ENCODE measurements around the gene FASTKD3.
A peak's percentile ranks its signal among the peaks of the same experiment; 100 is the strongest.

The FASTKD3 gene

DNA sequence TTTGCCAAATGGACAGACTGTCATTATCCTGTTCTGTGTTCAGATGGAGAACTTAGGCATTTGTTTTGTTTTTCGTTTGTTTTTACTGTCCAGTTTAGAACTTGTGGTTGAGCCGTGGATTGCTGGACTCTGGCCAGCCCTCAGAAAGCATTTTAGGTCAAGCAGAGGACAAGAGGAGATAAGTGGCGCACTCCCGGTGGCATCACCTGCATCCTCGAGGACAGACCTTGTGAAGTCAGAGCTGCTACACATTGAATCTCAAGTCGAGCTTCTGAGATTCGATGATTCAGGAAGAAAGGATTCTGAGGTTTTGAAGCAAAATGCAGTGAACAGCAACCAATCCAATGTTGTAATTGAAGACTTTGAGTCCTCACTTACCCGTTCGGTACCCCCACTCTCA is 9.0 kb upstream of the FASTKD3 start:
- DNase-seq: no peak

GRCh38 chr5:7876867-7877266 is 8.0 kb upstream of the FASTKD3 start:
- no peak for DNase-seq

GRCh38 chr5:7875151-7875550 is 6.3 kb upstream of the FASTKD3 start:
- DNase-seq: no peak

DNA sequence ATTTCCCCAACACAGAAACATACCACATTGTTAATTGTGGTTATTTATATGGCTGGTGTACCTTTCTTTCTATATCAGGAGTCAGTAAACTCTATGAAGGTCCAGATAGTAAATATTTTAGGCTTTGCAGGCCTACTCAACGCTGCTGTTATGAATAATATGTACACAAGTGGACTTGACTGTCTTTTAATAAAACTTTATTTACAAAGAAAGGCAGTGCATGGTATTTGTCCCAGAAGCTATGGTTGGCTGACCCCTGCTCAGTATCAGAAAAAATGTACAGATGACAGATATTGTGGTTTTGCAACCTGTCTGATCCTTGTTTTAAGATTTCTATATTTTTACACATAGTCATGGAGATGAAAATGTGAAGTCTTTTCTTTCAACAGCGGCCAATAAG is 5.8 kb upstream of the FASTKD3 start:
- no peak for DNase-seq

- no peak for DNase-seq
These were observed 4.4 kb upstream of the FASTKD3 start for GRCh38 chr5:7873216-7873615.

DNA sequence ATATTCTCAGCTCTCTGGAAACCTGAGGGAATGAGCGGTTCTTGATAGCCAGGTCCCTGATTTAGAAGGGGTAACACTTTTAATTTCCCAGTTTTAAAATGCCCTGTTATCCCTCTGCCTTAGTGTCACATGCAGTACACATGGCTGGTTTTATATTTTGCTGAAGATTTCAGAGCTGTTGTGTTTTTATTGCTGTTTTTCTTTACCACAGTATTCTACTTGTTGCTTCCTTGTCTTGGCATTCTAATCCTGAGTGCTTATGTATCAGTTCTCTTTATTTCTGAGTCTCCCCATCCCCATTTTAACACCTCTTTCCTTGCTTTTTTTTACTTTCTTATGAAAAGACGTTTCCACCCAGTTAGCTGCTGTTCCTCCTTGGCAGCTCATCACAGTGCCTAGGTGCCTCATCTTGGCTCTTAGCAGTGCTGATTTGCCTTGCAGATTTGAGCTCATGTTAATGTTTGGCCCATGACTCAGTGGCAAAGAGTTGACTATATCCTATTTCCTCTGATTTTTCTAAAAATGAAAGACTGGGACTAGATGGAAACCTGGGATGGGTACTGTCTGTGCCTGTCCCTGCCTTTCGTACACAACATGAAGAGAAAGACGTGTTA is 3.8 kb upstream of the FASTKD3 start:
- DNase-seq: no peak

DNA sequence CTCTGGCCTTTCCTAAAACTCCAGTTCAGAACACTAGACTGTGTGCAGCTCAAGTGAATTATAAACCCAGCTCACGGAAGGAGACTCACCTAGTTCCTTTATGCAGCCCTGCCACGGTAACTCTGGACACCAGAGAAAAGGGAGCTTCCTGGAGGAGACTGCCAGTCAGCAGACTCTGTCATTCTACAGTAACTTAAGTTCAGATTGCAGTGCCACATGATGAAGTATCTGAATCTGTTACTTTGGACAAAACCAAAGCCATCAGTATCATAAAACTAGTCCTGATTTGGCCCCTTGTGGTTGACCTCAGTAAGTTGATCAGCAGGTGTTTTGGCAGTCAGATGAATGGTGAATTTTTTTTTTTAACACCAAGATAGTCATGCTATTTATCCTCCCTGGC is 2.8 kb upstream of the FASTKD3 start:
- DNase-seq: no peak

- no peak for DNase-seq
These were observed 774 bp upstream of the FASTKD3 start for GRCh38 chr5:7869474-7870136.

- DNase-seq: no peak
These were observed 431 bp downstream of the FASTKD3 start for GRCh38 chr5:7868427-7868772.

GRCh38 chr5:7867260-7867659 is 1.6 kb downstream of the FASTKD3 start:
- no peak for DNase-seq

DNA sequence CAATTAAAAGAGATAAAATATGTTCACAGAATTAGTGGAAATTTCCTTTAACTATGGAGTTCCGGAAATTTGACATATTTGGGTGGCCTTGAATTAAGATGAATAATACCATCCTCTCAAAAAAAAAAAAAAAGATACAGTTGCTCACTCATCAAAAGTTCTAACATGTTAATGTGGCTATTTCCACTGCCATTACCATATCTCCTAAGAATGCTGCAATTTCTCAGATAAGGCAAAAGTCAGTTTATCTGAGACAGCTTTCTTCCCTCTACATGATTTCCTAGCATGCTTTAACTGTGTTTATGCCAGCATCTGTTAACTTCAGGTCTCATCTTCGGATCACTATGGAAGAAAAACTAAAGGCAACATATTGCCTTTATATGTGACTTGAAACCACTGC is 2.6 kb downstream of the FASTKD3 start:
- no peak for DNase-seq

DNA sequence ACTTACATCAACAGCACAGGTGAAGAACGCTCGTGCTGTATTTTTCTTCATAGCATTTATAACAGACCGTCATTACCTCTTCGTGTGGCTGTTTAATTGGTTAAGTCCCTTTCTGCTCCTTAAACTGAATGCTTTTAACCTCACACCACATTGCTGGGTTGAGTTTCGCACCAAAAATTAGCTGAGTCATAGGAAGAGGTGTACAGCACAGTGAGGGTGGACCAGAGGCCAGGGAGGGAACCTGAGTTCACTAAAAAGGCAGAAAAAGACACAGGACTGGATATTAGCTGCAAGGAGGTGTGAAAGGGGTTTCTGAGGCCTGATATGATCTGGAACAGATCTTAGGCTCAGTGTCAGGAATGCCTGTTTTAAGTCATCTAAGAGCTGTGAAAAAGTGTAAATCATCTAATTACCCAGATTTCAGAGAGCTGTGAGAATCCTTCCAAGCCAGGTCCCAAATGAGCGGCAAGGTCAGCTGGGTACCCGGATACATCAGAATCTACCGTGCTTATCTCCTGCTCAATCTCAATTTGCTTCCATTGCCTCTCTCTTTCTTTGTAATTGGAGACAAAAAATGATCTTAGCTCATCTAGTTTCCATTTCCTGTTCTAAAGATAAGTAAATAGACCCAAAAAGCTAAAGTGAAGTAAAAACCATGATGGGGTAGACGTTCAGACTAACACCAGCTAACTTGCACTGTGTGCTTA is 10.8 kb downstream of the FASTKD3 start:
- DNase-seq: no peak

DNA sequence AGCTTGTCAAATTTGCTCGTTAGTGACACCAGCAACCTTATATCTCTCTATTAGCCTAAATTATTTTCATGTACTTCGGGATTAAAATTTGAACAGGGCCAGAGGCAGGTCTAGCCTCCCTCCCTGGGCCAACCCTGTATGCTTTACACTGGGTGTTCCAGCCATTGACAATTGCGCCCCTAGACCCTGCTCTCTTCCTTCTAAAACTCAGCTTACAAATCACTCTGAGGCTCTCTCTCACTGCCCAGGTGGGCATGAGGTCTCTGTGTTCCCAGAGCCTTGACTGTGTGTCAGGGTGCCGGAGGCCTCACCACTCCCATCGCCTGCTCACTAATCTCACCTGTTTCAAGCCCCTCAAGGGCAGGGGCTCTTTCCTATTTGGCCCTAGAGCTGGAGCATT is 11.5 kb downstream of the FASTKD3 start:
- DNase-seq: no peak

GRCh38 chr5:7856855-7857254 is 12.0 kb downstream of the FASTKD3 start:
- no peak for DNase-seq

DNA sequence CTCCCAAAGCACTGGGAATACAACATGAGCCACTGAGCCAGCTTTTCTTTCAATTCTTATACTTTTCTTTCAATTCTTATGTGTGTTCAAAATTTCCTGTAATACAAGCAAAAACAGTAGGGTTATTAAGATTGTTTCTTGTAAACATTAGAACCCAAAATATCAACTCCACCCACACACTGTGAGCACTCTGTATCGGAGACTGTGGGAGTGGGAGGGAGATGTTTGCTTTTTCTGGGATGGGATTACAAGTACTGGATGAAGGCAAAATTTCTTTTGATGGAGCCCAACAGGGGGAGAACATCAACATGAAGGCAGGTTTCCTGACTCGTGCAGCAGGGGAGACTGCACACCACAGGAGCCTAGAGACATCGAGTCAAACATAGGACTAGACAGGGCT is 13.2 kb downstream of the FASTKD3 start:
- DNase-seq: no peak

GRCh38 chr5:7852988-7853387 is 15.8 kb downstream of the FASTKD3 start:
- DNase-seq: no peak

GRCh38 chr5:7852542-7852941 is 16.3 kb downstream of the FASTKD3 start:
- DNase-seq: no peak

DNA sequence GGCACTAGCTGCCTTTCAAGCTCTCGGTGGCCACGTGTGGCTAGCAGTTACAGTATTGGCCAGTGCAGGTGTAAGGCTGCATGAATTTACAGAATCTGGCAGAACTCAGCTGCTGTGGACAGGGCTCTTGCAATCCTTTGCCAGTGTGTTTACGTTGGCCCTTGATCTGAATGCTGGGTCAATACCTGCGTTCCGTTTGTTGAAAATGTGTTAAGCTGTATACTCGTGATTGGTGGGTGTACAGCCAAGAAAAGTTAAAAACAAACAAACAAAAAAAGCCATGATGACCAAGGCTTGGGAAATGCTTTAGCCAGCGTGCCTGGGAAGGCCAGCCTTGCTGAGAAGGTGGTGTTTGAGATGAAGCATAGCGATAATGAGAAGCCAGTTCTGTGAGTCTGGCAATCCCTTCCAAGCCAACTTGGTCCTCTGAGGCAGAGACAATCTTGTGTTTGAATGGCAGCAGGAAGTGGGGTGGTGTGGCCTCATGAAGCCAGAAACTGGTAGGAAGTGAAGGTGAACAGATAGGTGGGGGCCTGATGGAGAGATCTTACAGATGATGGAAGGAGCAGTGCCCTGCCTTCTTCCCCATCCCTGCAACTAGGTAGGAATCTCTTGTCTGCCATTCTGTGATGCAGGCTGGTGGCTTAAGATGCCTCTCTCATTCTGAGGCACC is 17.1 kb downstream of the FASTKD3 start:
- DNase-seq: no peak

DNA sequence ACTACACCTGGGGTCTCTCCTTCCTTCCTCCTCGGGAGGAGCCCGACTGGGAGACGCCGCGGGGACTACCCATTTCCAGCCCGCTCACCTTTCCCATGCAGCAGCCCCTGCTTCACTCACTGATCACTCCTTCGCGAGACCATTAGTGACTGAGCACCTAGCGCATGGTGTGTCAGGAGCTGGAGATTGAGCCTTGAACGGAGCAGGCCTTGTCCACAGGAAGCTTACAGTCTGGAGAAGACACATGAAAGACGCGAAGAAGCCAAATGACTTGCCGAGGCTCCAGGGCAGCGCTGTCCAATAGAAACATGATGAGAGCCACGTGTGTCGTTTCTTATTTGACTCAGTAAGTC is 17.6 kb downstream of the FASTKD3 start:
- DNase-seq: no peak

DNA sequence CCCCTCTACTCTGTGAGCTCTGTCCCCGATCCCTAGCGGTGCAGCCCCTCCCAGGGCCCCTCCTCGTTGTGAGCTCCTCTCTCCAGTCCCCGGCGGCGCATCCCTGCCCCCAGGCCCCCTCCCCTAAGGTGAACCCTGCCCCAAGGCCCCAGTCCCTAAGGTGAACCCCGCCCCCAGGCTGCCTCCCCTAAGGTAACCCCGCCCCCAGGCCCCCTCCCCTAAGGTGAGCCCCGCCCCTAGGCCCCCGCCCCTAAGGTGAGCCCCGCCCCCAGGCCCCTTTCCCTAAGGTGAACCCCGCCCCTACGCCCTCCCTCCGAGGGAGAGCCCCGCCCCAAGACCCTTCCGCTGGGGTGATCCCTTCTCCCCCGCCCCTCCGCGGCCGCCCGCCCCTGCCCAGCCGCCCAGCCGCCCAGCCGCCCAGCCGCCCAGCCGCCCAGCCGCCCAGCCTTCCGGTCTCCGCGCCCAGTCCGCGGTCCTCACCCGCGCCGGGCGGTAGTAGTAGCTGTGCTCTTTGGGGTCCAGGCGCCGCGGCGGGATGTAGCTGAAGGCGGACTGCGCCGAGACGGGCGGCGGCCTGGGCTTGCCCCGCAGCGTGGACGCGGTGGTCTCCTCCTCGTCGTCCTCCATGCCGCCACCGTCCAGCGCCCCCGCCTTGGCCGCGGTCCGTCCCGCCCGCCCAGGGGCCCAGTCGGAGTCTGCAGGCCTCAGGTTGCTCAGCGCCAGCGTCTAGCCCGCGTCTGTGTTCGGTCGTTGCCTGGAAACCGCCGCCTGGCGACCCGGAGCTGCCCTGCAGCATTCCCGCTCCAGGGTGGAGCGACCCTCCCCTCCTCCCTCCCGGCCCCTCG is 18.2 kb downstream of the FASTKD3 start, which contains the start of gene CFAP90:
TSS of gene CFAP90 (minus strand) at position 739 of the 845 bp plus-strand sequence. CDS start at position 627, 112 bp downstream.
- DNase-seq: peak; percentile 20

DNA sequence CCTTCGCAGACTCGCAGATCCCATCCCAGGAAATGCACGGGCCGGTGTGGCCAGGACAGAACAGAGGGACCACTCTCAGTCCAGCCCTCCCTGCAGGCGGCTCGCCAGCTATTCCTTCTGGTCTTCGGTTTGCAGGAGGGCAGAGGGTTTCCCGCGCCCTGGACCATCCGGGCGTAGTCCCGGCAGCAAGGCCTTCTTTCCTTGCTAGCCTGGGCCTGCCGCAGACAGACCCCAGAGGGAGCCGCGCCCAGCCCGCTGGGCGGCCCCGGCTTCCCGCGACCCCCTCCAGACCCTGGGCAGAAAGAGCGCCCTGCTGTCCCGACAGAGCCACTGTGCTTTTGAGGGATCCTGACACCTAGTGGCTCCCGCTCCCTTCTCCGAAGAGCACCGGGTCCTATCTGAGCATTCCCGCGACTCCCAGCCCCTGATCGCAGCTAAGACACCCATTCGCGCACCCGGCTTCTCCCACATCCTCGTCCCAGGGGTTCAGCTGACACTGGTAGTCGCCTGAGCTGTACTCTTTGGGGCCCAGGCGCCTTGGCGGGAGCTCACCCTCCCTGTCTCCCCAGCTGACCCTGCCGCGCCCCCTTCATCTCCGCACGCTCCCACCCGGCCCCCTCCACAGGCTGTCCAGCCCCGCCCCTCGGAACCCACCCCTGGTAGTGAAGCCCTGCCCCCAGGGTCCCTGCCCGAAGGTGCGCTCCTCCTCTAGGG is 19.0 kb downstream of the FASTKD3 start:
- DNase-seq: no peak

DNA sequence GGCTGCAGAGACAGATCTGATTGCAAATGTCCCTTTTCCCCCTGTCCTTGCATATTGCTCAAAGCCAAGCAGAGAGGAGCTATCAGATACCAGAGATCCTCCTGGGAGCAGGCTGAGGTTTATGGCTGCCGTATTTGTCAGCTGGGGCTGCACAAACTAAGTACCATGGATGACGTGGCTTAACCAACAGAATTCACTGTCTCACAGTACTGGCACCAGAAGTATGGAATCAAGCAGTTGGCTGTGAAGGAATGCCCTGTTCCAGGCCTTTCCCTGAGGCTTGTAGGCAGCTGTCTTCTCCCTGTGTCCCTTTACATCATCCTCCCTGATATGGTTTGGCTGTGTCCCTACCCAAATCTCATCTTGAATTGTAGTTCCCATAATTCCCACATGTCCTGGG is 20.5 kb downstream of the FASTKD3 start:
- DNase-seq: no peak
